Heart left ventricle (tissue), 13 donors: ENCODE data around the gene FARSA.

ENCODE experiments used
- CTCF ChIP-seq, 12 donors: fragments of 200-600 bp; sonication (generic) in 4 of 12; IDR thresholded peaks; one replicate each; pipeline versions ENCODE4 v1.5.0 to v1.8.0; 2018 to 2022; ENCODE audit warnings: antibody characterized with exemption in 12 of 12, mild to moderate bottlenecking in 5 of 12
- POLR2A ChIP-seq, 2 donors: fragments of 450-650 bp; IDR thresholded peaks; one replicate each; pipeline ENCODE4 v1.6.1; 2017; ENCODE audit warnings: antibody characterized with exemption in 2 of 2, mild to moderate bottlenecking in 2 of 2, moderate library complexity in 2 of 2
- donor health status: ischemic (EF 13 %, LVEDD 7.1; RV severe dilation, severe dysfunction).
- donor health status: DM: no; HTN: yes; CAD: no.
- donor health status: DM: no; HTN: no; CAD: no.
- donor health status: ischemic (EF 25% LVEDD 6.9; RV normal size, moderate dysfunction).
- donor health status: ischemic (EF 25% LVEDD 5.7; RV mildly dilated, moderate dysfunction).
- donor health status: ischemic (EF 35%, LVEDD 5.7; RV mildly dilated, moderate dysfunction).
- donor health status: nonischemic (EF 11% LVEDD 7.7; RV severe dilation, severe dysfunction).
- donor health status: DM: yes; HTN: yes; CAD: no.
- donor health status: PGD.
- donor health status: ischemic (EF 29% LVEDD 5.4; RV normal size, mild dysfunction).
- donor health status: nonischemic (EF 23%, LVEDD 6.1; RV moderate dilation, normal function).

- no peak for TF ChIP-seq CTCF (IDR thresholded peaks at IDR 0.05)
- TF ChIP-seq POLR2A (IDR thresholded peaks at IDR 0.05), result no peak
Observed at GRCh38 chr19:12893582-12893981, 39.9 kb downstream of the FARSA start.
